Erythroblast (primary cell): Measurements from ENCODE around the gene MOGAT3.

ENCODE experiments used
- GATA1 ChIP-seq: IDR thresholded peaks from 2 replicates; pipeline ENCODE4 v1.6.1; 2011; ENCODE audit warnings: low read depth, mild to moderate bottlenecking, control low read depth, low read length, moderate library complexity
- POLR2A ChIP-seq: IDR thresholded peaks from 2 replicates; pipeline ENCODE4 v1.6.1; 2011; ENCODE audit warnings: mild to moderate bottlenecking, low read length

- no peak for TF ChIP-seq POLR2A
- TF ChIP-seq GATA1: no peak
Observed at GRCh38 chr7:101177644-101178043, 23.2 kb downstream of the MOGAT3 start.
